ENCODE data around the gene KLF2.

- TF ChIP-seq CTCF (IDR thresholded peaks at IDR 0.05), result no peak
- TF ChIP-seq POLR2A (IDR thresholded peaks at IDR 0.05), result no peak
Measured at GRCh38 chr19:16327169-16327475, 2.5 kb downstream of the KLF2 start.

Measured in body of pancreas (tissue), 4 donors.